Neural cell (in vitro differentiated cells): ENCODE measurements around the gene PLXDC1.

ENCODE experiments used
- EP300 ChIP-seq: fragments of 450-650 bp; conservative IDR thresholded peaks from 2 replicates; pipeline ENCODE4 v1.6.1; 2014; ENCODE audit warnings: antibody characterized with exemption, mild to moderate bottlenecking, moderate library complexity; ENCODE audit not compliant: poor library complexity, severe bottlenecking
- EZH2 ChIP-seq: fragments of 200-600, 300-800 bp; shearing (Covaris generic), sonication (generic); IDR thresholded peaks from 2 replicates; pipeline ENCODE4 v1.6.1; 2014; ENCODE audit warnings: antibody characterized with exemption, low read length, borderline replicate concordance, mild to moderate bottlenecking; ENCODE audit not compliant: insufficient read depth, poor library complexity, severe bottlenecking
- MXI1 ChIP-seq: fragments of 450-650 bp; conservative IDR thresholded peaks from 2 replicates; pipeline ENCODE4 v1.6.1; 2014; ENCODE audit warnings: antibody characterized with exemption, mild to moderate bottlenecking; ENCODE audit not compliant: poor library complexity, severe bottlenecking
- POLR2AphosphoS5 ChIP-seq: IDR thresholded peaks from 2 replicates; pipeline ENCODE4 v1.6.1; 2012
- RAD21 ChIP-seq: fragments of 450-650 bp; conservative IDR thresholded peaks from 2 replicates; pipeline ENCODE4 v1.6.1; 2014; ENCODE audit warnings: antibody characterized with exemption, mild to moderate bottlenecking, moderate library complexity
- SMC3 ChIP-seq: fragments of 450-650 bp; conservative IDR thresholded peaks from 2 replicates; pipeline ENCODE4 v1.6.1; 2014; ENCODE audit warnings: antibody characterized with exemption, mild to moderate bottlenecking, moderate library complexity; ENCODE audit not compliant: poor library complexity
- TAF1 ChIP-seq: IDR thresholded peaks from 2 replicates; pipeline ENCODE4 v1.6.1; 2012; ENCODE audit warnings: low read depth
- TF ChIP-seq, protein P1 (sequence below): fragments of 450-650 bp; IDR thresholded peaks from 2 replicates; pipeline ENCODE4 v1.5.1; 2014; ENCODE audit warnings: antibody characterized with exemption, mild to moderate bottlenecking, moderate library complexity; ENCODE audit not compliant: poor library complexity, severe bottlenecking
- TF ChIP-seq, protein P2 (sequence below): IDR thresholded peaks from 2 replicates; pipeline ENCODE4 v1.6.1; 2012; ENCODE audit warnings: borderline replicate concordance

DNA sequence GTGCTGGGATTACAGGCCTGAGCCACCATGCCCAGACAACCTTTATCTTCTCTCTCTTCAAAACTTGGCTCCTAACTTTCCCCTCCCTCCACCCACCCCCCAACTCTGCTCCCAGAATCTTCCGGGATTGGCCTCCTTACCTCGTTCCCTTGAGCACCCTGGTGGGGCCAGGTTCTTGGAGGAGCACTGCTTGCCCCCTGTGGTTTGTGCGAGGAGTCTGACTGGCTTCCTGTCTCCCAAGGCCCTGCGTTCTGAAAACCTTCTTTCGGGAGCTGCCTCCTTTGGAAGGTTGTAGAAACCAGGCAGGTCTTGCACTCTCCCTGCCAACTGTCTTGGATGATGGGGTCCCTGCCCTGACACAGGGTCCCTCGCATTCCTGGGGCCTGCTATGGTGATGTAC, 19.8 kb downstream of the PLXDC1 start:
- TF ChIP-seq, protein P1, sequence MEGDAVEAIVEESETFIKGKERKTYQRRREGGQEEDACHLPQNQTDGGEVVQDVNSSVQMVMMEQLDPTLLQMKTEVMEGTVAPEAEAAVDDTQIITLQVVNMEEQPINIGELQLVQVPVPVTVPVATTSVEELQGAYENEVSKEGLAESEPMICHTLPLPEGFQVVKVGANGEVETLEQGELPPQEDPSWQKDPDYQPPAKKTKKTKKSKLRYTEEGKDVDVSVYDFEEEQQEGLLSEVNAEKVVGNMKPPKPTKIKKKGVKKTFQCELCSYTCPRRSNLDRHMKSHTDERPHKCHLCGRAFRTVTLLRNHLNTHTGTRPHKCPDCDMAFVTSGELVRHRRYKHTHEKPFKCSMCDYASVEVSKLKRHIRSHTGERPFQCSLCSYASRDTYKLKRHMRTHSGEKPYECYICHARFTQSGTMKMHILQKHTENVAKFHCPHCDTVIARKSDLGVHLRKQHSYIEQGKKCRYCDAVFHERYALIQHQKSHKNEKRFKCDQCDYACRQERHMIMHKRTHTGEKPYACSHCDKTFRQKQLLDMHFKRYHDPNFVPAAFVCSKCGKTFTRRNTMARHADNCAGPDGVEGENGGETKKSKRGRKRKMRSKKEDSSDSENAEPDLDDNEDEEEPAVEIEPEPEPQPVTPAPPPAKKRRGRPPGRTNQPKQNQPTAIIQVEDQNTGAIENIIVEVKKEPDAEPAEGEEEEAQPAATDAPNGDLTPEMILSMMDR, result no peak
- TF ChIP-seq EZH2 (no peak), EP300 (no peak), POLR2AphosphoS5 (no peak), SMC3 (no peak), RAD21 (no peak), MXI1 (no peak), TAF1 (no peak)
- TF ChIP-seq, protein P2, sequence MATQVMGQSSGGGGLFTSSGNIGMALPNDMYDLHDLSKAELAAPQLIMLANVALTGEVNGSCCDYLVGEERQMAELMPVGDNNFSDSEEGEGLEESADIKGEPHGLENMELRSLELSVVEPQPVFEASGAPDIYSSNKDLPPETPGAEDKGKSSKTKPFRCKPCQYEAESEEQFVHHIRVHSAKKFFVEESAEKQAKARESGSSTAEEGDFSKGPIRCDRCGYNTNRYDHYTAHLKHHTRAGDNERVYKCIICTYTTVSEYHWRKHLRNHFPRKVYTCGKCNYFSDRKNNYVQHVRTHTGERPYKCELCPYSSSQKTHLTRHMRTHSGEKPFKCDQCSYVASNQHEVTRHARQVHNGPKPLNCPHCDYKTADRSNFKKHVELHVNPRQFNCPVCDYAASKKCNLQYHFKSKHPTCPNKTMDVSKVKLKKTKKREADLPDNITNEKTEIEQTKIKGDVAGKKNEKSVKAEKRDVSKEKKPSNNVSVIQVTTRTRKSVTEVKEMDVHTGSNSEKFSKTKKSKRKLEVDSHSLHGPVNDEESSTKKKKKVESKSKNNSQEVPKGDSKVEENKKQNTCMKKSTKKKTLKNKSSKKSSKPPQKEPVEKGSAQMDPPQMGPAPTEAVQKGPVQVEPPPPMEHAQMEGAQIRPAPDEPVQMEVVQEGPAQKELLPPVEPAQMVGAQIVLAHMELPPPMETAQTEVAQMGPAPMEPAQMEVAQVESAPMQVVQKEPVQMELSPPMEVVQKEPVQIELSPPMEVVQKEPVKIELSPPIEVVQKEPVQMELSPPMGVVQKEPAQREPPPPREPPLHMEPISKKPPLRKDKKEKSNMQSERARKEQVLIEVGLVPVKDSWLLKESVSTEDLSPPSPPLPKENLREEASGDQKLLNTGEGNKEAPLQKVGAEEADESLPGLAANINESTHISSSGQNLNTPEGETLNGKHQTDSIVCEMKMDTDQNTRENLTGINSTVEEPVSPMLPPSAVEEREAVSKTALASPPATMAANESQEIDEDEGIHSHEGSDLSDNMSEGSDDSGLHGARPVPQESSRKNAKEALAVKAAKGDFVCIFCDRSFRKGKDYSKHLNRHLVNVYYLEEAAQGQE, result no peak
